Keratinocyte (primary cell): Measurements from ENCODE around the gene LMCD1. TPM values are rescaled to one million over a fixed set of nuclear protein-coding genes. Genes with fewer than 3 reads are reported as not detected.

ENCODE experiments used
- DNase-seq: peaks from one replicate; pipeline ENCODE4 v3.0.0-alpha.2; 2011; ENCODE audit warnings: low read depth, missing footprints, low spot score
- FAIRE-seq: peaks from 2 replicates; lab custom pipeline; 2011; peaks lifted over from hg19 to GRCh38; lab: Jason Lieb, UNC
- H2AFZ ChIP-seq: 2 replicates; pipeline ENCODE4 v1.6.0; 2012; ENCODE audit warnings: low read length, control low read depth, inconsistent platforms; ENCODE audit not compliant: control insufficient read depth
- H3K27ac ChIP-seq: 2 replicates; pipeline ENCODE4 v1.5.1; 2011; ENCODE audit warnings: low read length; ENCODE audit not compliant: control insufficient read depth, insufficient read depth
- H3K27me3 ChIP-seq: 3 replicates; pipeline ENCODE4 v1.6.0; 2011; ENCODE audit warnings: low read length; ENCODE audit not compliant: control insufficient read depth, insufficient read depth; ENCODE audit errors: extremely low read depth
- H3K36me3 ChIP-seq, 2 experiments: 2 replicates in 1 of 2; 3 replicates in 1 of 2; pipeline ENCODE4 v1.5.1; 2011; ENCODE audit warnings: low read length in 2 of 2, mild to moderate bottlenecking in 1 of 2; ENCODE audit not compliant: control insufficient read depth in 2 of 2, insufficient read depth in 2 of 2; ENCODE audit errors: extremely low read depth in 1 of 2
- H3K4me1 ChIP-seq: 3 replicates; pipeline ENCODE4 v1.5.1; 2011; ENCODE audit warnings: low read length; ENCODE audit not compliant: control insufficient read depth, insufficient read depth; ENCODE audit errors: extremely low read depth
- H3K4me2 ChIP-seq: 3 replicates; pipeline ENCODE4 v1.6.0; 2011; ENCODE audit warnings: low read depth, low read length; ENCODE audit not compliant: control insufficient read depth, insufficient read depth; ENCODE audit errors: extremely low read depth
- H3K4me3 ChIP-seq, 3 experiments: fragments of 200-600 bp in 1 of 3; sonication (generic) in 1 of 3; 2 replicates in 2 of 3; 3 replicates in 1 of 3; pipeline ENCODE4 v1.5.1; 2011 to 2016; ENCODE audit warnings: low read length in 3 of 3, mild to moderate bottlenecking in 3 of 3, control low read depth in 2 of 3, inconsistent platforms in 1 of 3, low read depth in 1 of 3, mixed read lengths in 1 of 3, mixed run types in 1 of 3, moderate library complexity in 1 of 3; ENCODE audit not compliant: control insufficient read depth in 2 of 3, insufficient read depth in 2 of 3; ENCODE audit errors: extremely low read depth in 1 of 3
- H3K79me2 ChIP-seq: 2 replicates; pipeline ENCODE4 v1.6.0; 2012; ENCODE audit warnings: low read length; ENCODE audit not compliant: control insufficient read depth, insufficient read depth
- H3K9ac ChIP-seq: 3 replicates; pipeline ENCODE4 v1.6.0; 2011; ENCODE audit warnings: low read length; ENCODE audit not compliant: control insufficient read depth, insufficient read depth; ENCODE audit errors: extremely low read depth
- H3K9me1 ChIP-seq: 3 replicates; pipeline ENCODE4 v1.6.0; 2011; ENCODE audit warnings: low read length; ENCODE audit not compliant: control insufficient read depth, insufficient read depth; ENCODE audit errors: extremely low read depth
- H3K9me3 ChIP-seq: 2 replicates; pipeline ENCODE4 v1.5.1; 2012; ENCODE audit warnings: low read depth, low read length; ENCODE audit not compliant: control insufficient read depth
- H4K20me1 ChIP-seq: 3 replicates; pipeline ENCODE4 v1.6.0; 2011; ENCODE audit warnings: low read length; ENCODE audit not compliant: control insufficient read depth, insufficient read depth; ENCODE audit errors: extremely low read depth
- EZH2 ChIP-seq: IDR thresholded peaks from one replicate; pipeline ENCODE4 v1.6.1; 2012; ENCODE audit warnings: inconsistent platforms, mild to moderate bottlenecking, low read length, moderate library complexity
- dilution Hi-C: fragments of 300-500 bp; cut with MboI; formaldehyde crosslinking; loops from one replicate; pipeline ENCODE4 v1.7.0; 2020; ENCODE audit warnings: low sequenced_read_pairs; ENCODE audit not compliant: extremely low pct_ligation_motif_present
- polyA plus RNA-seq, 5 experiments: library from polyadenylated mRNA; depleted of rRNA in 3 of 5; stranded (reverse) in 3 of 5; stranded (forward) in 1 of 5; unstranded in 1 of 5; fragments of >200 nt; gene quantifications; 1 replicate in 1 of 5; 2 replicates in 3 of 5; 3 replicates in 1 of 5; pipeline versions ENCODE4 v1.2.1 to v1.2.3, GENCODE V29; 2011 to 2012; ENCODE audit warnings: missing spikeins in 2 of 5, low read depth in 1 of 5, low replicate concordance in 1 of 5
- TF ChIP-seq, protein P1 (sequence below), 3 experiments: IDR thresholded peaks in 1 of 3; conservative IDR thresholded peaks in 1 of 3; optimal IDR thresholded peaks in 1 of 3; 2 replicates in 2 of 3; 3 replicates in 1 of 3; pipeline versions ENCODE3 to v1.5.1; 2011; ENCODE audit warnings: low read length in 3 of 3, mild to moderate bottlenecking in 3 of 3, moderate library complexity in 2 of 3, control low read depth in 1 of 3, inconsistent platforms in 1 of 3; ENCODE audit not compliant: insufficient read depth in 2 of 3; ENCODE audit errors: extremely low read depth in 1 of 3

The LMCD1 gene
- polyA plus RNA-seq, 1 donor (not counting 4 experiments of a cell fraction or from before 2014, with no cell fraction given), result 3.7 TPM

DNA sequence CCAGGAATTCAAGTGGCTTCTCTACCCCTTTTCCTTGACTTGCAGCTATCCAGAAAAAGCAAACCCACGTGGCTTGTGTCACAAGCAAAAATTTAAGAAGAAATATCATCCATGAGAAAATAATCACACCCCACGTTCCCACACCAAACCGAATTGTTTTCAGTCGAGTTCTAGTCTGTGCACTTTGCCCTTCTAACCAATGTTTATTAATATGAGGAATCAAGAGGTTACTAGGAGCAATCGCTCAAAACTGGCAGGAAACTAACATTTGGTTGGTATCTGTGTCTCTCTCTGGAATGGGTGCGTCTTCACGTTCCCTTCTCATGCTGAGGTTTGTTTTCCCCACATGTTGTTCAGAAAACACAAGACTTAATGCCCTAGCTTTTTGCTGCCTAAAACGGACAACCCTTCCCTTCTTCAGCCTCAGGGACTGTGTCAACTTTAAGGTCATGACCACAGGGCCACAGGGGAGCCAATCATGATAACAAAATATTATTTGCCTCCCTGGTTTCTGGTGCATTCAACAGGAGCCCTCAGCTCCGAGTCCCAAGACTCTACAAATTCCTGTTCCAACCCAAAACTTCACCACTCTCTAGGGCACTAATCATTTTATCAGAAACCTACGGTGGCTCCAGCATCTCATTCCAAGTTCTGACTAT lies 41.4 kb upstream of the LMCD1 start:
- no peaks in the 10 kb centered on the region for H3K9me3 ChIP-seq
- no peak overlapping the region for H3K27ac ChIP-seq
- FAIRE-seq (no peak), DNase-seq (no peak)
- H3K9ac ChIP-seq, result no peak overlapping the region
- no peak overlapping the region for H3K4me3 ChIP-seq
- no peaks in the 10 kb centered on the region for H3K27me3 ChIP-seq
- no peak overlapping the region for H2AFZ ChIP-seq
- TF ChIP-seq EZH2, result no peak
- TF ChIP-seq, protein P1, sequence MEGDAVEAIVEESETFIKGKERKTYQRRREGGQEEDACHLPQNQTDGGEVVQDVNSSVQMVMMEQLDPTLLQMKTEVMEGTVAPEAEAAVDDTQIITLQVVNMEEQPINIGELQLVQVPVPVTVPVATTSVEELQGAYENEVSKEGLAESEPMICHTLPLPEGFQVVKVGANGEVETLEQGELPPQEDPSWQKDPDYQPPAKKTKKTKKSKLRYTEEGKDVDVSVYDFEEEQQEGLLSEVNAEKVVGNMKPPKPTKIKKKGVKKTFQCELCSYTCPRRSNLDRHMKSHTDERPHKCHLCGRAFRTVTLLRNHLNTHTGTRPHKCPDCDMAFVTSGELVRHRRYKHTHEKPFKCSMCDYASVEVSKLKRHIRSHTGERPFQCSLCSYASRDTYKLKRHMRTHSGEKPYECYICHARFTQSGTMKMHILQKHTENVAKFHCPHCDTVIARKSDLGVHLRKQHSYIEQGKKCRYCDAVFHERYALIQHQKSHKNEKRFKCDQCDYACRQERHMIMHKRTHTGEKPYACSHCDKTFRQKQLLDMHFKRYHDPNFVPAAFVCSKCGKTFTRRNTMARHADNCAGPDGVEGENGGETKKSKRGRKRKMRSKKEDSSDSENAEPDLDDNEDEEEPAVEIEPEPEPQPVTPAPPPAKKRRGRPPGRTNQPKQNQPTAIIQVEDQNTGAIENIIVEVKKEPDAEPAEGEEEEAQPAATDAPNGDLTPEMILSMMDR (optimal IDR thresholded peaks at IDR 0.05 in 1 of 3, IDR thresholded peaks at IDR 0.05 in 1 of 3, conservative IDR thresholded peaks at IDR 0.05 in 1 of 3; ENCODE audit: extremely low read depth in 1 of 3, insufficient read depth in 2 of 3, low read length in 3 of 3), result no peak
- no peaks in the 10 kb centered on the region for H3K79me2 ChIP-seq
- H3K4me1 ChIP-seq, result no peaks in the 10 kb centered on the region
- no peaks in the 10 kb centered on the region for H3K9me1 ChIP-seq
- no peaks in the 10 kb centered on the region for H3K36me3 ChIP-seq
- no peaks in the 10 kb centered on the region for H4K20me1 ChIP-seq
- dilution Hi-C loops, result no loop called here
- no peak overlapping the region for H3K4me2 ChIP-seq

DNA sequence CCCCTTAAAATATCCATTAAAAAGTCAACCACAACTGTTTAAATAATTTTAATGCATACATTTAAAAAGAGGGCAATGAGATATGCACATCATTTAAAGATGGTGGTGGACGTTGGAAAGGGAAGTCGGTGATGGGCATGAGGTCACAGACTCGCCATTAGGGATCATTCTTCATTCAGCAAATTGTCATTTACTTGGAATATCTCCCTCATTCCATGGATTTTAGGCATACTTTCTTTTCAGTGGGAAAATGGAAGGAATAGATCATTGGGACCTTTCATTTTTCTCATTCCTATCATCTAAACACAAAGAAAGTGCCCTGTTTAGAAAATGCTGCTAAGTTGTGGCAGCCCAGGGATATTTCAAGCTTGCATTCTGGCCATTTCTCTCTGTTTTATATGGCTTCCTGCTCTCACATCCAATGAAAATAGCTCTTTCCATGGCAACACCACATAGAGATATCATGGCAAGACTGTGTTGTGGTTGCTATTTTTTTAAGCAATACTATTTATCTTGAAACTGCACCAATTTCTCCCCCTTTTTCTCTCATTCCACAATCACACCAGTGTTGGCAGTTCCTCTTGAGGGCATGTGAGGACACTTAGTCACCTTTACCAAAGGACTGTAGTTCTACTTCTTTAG lies 40.7 kb upstream of the LMCD1 start:
- Histone ChIP-seq H2AFZ (no peak overlapping the region), H3K79me2 (no peaks in the 10 kb centered on the region), H3K27me3 (no peaks in the 10 kb centered on the region), H3K9me1 (no peaks in the 10 kb centered on the region), H4K20me1 (no peaks in the 10 kb centered on the region), H3K9ac (no peak overlapping the region), H3K9me3 (no peaks in the 10 kb centered on the region), H3K4me1 (no peaks in the 10 kb centered on the region), H3K4me3 (no peak overlapping the region), H3K27ac (no peak overlapping the region), H3K4me2 (no peak overlapping the region), H3K36me3 (no peaks in the 10 kb centered on the region)
- DNase-seq, result no peak
- no peak for FAIRE-seq
- TF ChIP-seq, protein P1 (optimal IDR thresholded peaks at IDR 0.05 in 1 of 3, IDR thresholded peaks at IDR 0.05 in 1 of 3, conservative IDR thresholded peaks at IDR 0.05 in 1 of 3; ENCODE audit: extremely low read depth in 1 of 3, insufficient read depth in 2 of 3, low read length in 3 of 3), result no peak
- no peak for TF ChIP-seq EZH2
- dilution Hi-C loops, result no loop called here
